Epithelial cell of esophagus (primary cell): ENCODE data around the gene C17orf114.
A peak's percentile ranks its signal among the peaks of the same experiment; 100 is the strongest.

Experiments
- DNase-seq: peaks from one replicate; pipeline ENCODE4 v3.0.0; 2010; ENCODE audit warnings: low read depth
- H3K4me3 ChIP-seq: 2 replicates; pipeline ENCODE4 v1.5.1; 2011; ENCODE audit warnings: mild to moderate bottlenecking, low read length, control low read depth
- TF ChIP-seq, protein P1 (sequence below): IDR thresholded peaks from 2 replicates; pipeline ENCODE4 v1.5.1; 2011; ENCODE audit warnings: low read depth, mild to moderate bottlenecking, low read length, control low read depth, inconsistent platforms; ENCODE audit not compliant: insufficient read depth; ENCODE audit errors: missing control alignments

The C17orf114 gene

DNA sequence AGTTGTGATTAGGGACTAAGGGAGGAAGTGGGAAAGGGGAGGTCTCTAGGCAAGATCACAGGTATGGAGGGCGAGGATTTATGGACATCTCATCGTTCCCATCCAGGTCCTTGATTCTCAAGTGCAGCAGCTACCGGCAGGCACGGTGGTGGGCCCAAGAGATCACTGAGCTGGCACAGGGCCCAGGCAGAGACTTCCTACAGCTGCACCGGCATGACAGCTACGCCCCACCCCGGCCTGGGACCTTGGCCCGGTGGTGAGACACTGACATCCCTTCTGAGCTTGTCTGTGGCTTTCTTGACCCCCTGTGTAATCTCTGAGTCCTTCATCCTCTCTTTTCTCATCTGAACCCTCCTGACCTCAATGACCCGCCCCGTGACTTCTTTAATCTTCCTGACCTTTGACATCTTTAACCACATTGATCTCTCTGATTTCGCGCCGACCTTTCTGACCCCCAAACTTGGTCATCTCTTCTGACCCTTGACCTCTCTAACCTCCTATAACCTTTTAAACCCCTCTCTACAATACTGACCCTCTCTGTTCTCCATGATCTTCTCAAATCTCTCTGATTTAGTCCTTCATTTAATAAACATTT lies 8.7 kb upstream of the C17orf114 start:
- no peak overlapping the region for H3K4me3 ChIP-seq
- TF ChIP-seq, protein P1, sequence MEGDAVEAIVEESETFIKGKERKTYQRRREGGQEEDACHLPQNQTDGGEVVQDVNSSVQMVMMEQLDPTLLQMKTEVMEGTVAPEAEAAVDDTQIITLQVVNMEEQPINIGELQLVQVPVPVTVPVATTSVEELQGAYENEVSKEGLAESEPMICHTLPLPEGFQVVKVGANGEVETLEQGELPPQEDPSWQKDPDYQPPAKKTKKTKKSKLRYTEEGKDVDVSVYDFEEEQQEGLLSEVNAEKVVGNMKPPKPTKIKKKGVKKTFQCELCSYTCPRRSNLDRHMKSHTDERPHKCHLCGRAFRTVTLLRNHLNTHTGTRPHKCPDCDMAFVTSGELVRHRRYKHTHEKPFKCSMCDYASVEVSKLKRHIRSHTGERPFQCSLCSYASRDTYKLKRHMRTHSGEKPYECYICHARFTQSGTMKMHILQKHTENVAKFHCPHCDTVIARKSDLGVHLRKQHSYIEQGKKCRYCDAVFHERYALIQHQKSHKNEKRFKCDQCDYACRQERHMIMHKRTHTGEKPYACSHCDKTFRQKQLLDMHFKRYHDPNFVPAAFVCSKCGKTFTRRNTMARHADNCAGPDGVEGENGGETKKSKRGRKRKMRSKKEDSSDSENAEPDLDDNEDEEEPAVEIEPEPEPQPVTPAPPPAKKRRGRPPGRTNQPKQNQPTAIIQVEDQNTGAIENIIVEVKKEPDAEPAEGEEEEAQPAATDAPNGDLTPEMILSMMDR, result no peak
- DNase-seq, result no peak

- no peak for DNase-seq
- TF ChIP-seq, protein P1, result no peak
- peak overlapping the region; percentile 61 for H3K4me3 ChIP-seq
Observed at GRCh38 chr17:4808378-4808767, 6.2 kb upstream of the C17orf114 start.

DNA sequence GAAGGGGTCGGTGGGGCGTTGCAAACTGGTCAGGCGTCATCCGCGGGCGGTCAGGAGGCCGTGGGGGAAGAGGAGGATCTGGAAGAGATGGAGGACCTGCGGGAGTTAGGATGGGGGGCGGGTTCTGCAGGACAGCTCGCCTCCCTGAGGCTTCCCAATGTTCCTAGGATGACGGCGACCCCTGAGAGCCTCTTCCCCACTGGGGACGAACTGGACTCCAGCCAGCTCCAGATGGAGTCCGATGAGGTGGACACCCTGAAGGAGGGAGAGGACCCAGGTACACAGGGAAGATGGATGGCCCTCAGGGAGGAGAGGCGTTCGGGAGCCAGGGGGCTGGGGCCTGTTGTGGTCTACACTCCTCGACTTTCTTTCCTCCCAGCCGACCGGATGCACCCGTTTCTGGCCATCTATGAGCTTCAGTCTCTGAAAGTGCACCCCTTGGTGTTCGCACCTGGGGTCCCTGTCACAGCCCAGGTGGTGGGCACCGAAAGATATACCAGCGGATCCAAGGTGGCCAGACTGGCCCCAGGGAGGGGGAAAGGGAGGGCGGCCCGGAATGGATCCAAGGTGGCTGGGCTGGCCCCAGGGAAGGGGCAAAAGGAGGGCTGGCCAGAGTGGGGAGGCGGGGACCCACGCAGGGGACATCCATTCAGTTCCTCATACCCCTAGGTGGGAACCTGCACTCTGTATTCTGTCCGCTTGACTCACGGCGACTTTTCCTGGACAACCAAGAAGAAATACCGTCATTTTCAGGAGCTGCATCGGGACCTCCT lies 5.7 kb upstream of the C17orf114 start:
- peak overlapping the region; percentile 61 for H3K4me3 ChIP-seq
- TF ChIP-seq, protein P1, result no peak
- no peak for DNase-seq

- H3K4me3 ChIP-seq, result peak within 1 kb of the TSS; percentile 61
- DNase-seq, result peak; percentile 88
- TF ChIP-seq, protein P1, result no peak
Observed at GRCh38 chr17:4806777-4807604, 4.9 kb upstream of the C17orf114 start, which contains the start of gene PLD2. TSS of gene PLD2 (plus strand) at chr17:4807152. CDS start at chr17:4807773, 621 bp downstream.

- DNase-seq, result no peak
- peak overlapping the region; percentile 61 for H3K4me3 ChIP-seq
- TF ChIP-seq, protein P1, result no peak
Observed at GRCh38 chr17:4806456-4806776, 4.3 kb upstream of the C17orf114 start.

GRCh38 chr17:4800462-4801196 lies 1.5 kb downstream of the C17orf114 start:
- peak; percentile 43 for DNase-seq
- no peak overlapping the region for H3K4me3 ChIP-seq
- TF ChIP-seq, protein P1, result no peak
